SU-DHL-6 (cell line): ENCODE data around the gene DOK7.

Experiments
- H2AFZ ChIP-seq: fragments of 200-600 bp; sonication (generic); 2 replicates; pipeline ENCODE4 v1.6.1; 2014; ENCODE audit warnings: low read depth, mild to moderate bottlenecking, moderate library complexity, mixed read lengths, antibody characterized with exemption, low read length; ENCODE audit not compliant: severe bottlenecking
- H3F3A ChIP-seq: fragments of 200-600 bp; shearing (Covaris generic); 2 replicates; pipeline ENCODE4 v1.6.0; 2016; ENCODE audit warnings: antibody characterized with exemption, mild to moderate bottlenecking; ENCODE audit not compliant: insufficient read depth
- H3K27ac ChIP-seq: fragments of 200-600 bp; sonication (generic); 2 replicates; pipeline ENCODE4 v1.5.1; 2016; ENCODE audit warnings: low read depth, mild to moderate bottlenecking, low read length, moderate library complexity, mixed read lengths
- H3K27me3 ChIP-seq: fragments of 200-600 bp; sonication (generic), shearing (Covaris generic); 2 replicates; pipeline ENCODE4 v1.6.0; 2014; ENCODE audit warnings: mild to moderate bottlenecking, low read length
- H3K36me3 ChIP-seq: fragments of 200-600 bp; sonication (generic); 2 replicates; pipeline ENCODE4 v1.6.1; 2014; ENCODE audit warnings: mild to moderate bottlenecking, low read length, mixed read lengths
- H3K4me2 ChIP-seq: fragments of 300-600, 200-600 bp; shearing (Covaris generic), sonication (generic); 2 replicates; pipeline ENCODE4 v1.6.0; 2014; ENCODE audit warnings: low read length, low read depth, mild to moderate bottlenecking; ENCODE audit not compliant: poor library complexity, severe bottlenecking
- H3K4me3 ChIP-seq: fragments of 200-600 bp; sonication (generic); 2 replicates; pipeline ENCODE4 v1.5.1; 2014; ENCODE audit warnings: antibody characterized with exemption, low read length, mild to moderate bottlenecking, mixed read lengths; ENCODE audit not compliant: insufficient read depth, poor library complexity, severe bottlenecking
- H3K79me2 ChIP-seq: fragments of 200-600 bp; sonication (generic); 2 replicates; pipeline ENCODE4 v1.6.1; 2014; ENCODE audit warnings: mild to moderate bottlenecking, low read length, moderate library complexity; ENCODE audit not compliant: insufficient read depth
- H3K9ac ChIP-seq: fragments of 200-600 bp; sonication (generic); 2 replicates; pipeline ENCODE4 v1.7.0; 2014; ENCODE audit warnings: mild to moderate bottlenecking, low read length
- H3K9me2 ChIP-seq: fragments of 200-600 bp; sonication (generic); replicated peaks from 2 replicates; pipeline ENCODE4 v1.6.1; 2014; ENCODE audit warnings: low read length; ENCODE audit not compliant: insufficient read depth
- H3K9me3 ChIP-seq: fragments of 200-600 bp; sonication (generic); 2 replicates; pipeline ENCODE4 v1.6.1; 2014; ENCODE audit warnings: low read length, mixed read lengths; ENCODE audit not compliant: insufficient read depth
- H4K20me1 ChIP-seq: fragments of 200-600 bp; sonication (generic); 2 replicates; pipeline ENCODE4 v1.6.1; 2014; ENCODE audit warnings: low read depth, mild to moderate bottlenecking, antibody characterized with exemption, low read length, moderate library complexity, mixed read lengths
- EZH2phosphoT487 ChIP-seq: fragments of 200-600 bp; sonication (generic), shearing (Covaris generic); conservative IDR thresholded peaks from 2 replicates; pipeline ENCODE4 v1.6.1; 2018; ENCODE audit warnings: mild to moderate bottlenecking, antibody characterized with exemption, low read length, moderate library complexity, mixed read lengths
- TF ChIP-seq, protein P1 (sequence below): fragments of 200-600 bp; sonication (generic); IDR thresholded peaks from one replicate; pipeline ENCODE4 v1.5.1; 2017; ENCODE audit warnings: antibody characterized with exemption, mild to moderate bottlenecking, low read length, moderate library complexity; ENCODE audit not compliant: insufficient read depth, poor library complexity, severe bottlenecking

Gene DOK7

DNA sequence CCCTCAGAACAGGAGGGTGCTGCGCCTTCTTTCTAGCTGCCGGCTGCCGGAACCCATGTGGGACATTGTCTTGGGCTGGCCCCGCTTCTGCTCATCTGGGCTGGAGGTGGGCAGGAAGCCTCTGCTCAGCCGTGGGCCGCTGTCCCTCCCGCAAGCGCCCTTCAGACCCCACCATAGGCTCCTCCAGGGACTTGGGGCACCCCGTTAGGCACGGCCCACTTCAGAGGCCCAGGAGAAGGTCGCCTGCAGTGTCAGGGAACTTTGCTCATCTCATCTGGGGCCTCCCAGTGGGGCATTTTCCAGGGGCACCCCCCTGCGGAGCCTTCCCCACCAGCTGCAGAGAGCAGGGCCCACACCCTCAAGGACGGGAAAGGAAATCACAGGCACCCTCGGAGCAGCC lies 32.9 kb downstream of the DOK7 start:
- Histone ChIP-seq H3K36me3 (no peaks in the 10 kb centered on the region), H3K9me3 (no peaks in the 10 kb centered on the region), H3K79me2 (no peaks in the 10 kb centered on the region), H3K27ac (no peak overlapping the region), H3F3A (no peaks in the 10 kb centered on the region), H3K4me2 (no peak overlapping the region), H2AFZ (no peak overlapping the region), H3K4me3 (no peak overlapping the region), H3K27me3 (no peaks in the 10 kb centered on the region), H3K9ac (no peak overlapping the region), H3K9me2 (no peaks in the 10 kb centered on the region), H4K20me1 (no peaks in the 10 kb centered on the region)
- TF ChIP-seq, protein P1, sequence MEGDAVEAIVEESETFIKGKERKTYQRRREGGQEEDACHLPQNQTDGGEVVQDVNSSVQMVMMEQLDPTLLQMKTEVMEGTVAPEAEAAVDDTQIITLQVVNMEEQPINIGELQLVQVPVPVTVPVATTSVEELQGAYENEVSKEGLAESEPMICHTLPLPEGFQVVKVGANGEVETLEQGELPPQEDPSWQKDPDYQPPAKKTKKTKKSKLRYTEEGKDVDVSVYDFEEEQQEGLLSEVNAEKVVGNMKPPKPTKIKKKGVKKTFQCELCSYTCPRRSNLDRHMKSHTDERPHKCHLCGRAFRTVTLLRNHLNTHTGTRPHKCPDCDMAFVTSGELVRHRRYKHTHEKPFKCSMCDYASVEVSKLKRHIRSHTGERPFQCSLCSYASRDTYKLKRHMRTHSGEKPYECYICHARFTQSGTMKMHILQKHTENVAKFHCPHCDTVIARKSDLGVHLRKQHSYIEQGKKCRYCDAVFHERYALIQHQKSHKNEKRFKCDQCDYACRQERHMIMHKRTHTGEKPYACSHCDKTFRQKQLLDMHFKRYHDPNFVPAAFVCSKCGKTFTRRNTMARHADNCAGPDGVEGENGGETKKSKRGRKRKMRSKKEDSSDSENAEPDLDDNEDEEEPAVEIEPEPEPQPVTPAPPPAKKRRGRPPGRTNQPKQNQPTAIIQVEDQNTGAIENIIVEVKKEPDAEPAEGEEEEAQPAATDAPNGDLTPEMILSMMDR = no peak
- TF ChIP-seq EZH2phosphoT487 = no peak

DNA sequence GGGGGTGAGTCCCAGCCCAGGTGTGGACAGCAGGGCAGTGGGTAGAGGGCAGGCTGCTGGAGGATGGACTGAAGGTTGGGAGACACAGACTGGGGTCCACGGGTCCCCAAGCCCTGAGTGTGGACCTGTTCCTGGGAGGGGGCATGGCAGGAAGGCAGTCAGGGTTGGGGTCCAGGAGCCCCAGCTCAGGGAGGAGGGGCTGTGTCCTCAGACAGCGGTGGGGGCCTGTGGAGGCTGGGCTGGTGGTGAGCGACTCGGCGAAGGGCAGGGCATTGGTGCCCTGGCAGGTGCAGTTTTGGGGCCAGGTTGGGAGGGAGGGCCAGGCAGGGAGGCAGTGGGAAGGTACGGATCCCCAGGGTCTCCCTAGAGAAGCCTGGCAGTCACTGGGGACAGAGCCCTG lies 34.0 kb downstream of the DOK7 start:
- no peaks in the 10 kb centered on the region for H4K20me1 ChIP-seq
- no peaks in the 10 kb centered on the region for H3K27me3 ChIP-seq
- H3K9me3 ChIP-seq = no peaks in the 10 kb centered on the region
- H3K9me2 ChIP-seq = no peaks in the 10 kb centered on the region
- H3K27ac ChIP-seq = no peak overlapping the region
- no peaks in the 10 kb centered on the region for H3F3A ChIP-seq
- no peak overlapping the region for H2AFZ ChIP-seq
- TF ChIP-seq, protein P1 = no peak
- TF ChIP-seq EZH2phosphoT487 = no peak
- no peak overlapping the region for H3K4me2 ChIP-seq
- H3K36me3 ChIP-seq = no peaks in the 10 kb centered on the region
- H3K79me2 ChIP-seq = no peaks in the 10 kb centered on the region
- no peak overlapping the region for H3K9ac ChIP-seq
- H3K4me3 ChIP-seq = no peak overlapping the region

DNA sequence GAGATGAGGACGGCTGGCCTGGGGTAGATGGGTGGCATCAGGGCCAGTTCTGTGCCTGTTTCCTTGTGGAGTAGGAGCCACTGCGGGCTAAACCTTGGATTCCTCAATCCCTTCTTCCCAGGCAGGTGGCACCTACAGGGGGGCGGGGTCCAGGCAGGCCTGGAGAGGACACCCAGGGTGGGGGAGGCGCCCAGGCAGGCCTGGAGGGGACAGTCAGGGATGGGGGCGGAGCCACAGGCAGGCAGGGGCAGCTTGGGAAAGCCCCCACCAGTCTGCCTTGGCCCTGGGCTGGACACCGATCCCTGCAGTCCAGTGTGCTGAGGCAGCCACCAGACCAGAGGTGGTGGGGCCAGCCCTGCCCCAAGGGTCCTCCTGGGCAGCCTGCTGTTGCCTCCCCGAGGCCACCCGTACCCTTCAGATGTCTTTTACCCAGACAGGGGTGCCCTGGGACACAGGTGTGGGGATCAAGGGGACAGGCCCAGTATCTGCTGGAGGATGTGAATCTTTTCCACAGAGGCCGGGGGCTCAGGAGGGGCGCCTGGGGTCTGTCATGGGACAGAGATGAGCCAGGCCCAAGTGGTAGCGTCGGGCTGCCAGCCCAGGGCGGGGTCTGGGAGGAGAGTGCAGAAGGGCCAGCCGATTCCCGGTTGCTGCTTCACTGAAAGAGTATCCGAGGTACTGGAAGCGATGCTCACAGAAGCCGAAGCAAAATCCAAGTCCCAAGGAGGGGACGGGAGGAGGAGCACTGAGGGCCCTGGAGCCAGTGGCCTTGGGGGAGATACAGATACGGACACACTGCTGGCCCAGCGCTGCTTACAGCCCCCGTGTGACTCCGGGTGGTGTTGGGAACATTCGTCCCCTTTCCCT lies 34.6 kb downstream of the DOK7 start:
- Histone ChIP-seq H3K4me3 (no peak overlapping the region), H3K36me3 (no peaks in the 10 kb centered on the region), H3K4me2 (no peak overlapping the region), H3K27me3 (no peaks in the 10 kb centered on the region), H3K9ac (no peak overlapping the region), H3K79me2 (no peaks in the 10 kb centered on the region), H2AFZ (no peak overlapping the region), H3K9me2 (no peaks in the 10 kb centered on the region), H3F3A (no peaks in the 10 kb centered on the region), H4K20me1 (no peaks in the 10 kb centered on the region), H3K27ac (no peak overlapping the region), H3K9me3 (no peaks in the 10 kb centered on the region)
- no peak for TF ChIP-seq EZH2phosphoT487
- TF ChIP-seq, protein P1 = no peak
